ENCODE results near the gene ISOC1. TPM values are rescaled to one million over a fixed set of nuclear protein-coding genes. Genes with fewer than 3 reads are reported as not detected.

ISOC1 gene
- total RNA-seq, 1 experiment from 2014 or later, result 24.9 TPM

- TF ChIP-seq, protein P1, sequence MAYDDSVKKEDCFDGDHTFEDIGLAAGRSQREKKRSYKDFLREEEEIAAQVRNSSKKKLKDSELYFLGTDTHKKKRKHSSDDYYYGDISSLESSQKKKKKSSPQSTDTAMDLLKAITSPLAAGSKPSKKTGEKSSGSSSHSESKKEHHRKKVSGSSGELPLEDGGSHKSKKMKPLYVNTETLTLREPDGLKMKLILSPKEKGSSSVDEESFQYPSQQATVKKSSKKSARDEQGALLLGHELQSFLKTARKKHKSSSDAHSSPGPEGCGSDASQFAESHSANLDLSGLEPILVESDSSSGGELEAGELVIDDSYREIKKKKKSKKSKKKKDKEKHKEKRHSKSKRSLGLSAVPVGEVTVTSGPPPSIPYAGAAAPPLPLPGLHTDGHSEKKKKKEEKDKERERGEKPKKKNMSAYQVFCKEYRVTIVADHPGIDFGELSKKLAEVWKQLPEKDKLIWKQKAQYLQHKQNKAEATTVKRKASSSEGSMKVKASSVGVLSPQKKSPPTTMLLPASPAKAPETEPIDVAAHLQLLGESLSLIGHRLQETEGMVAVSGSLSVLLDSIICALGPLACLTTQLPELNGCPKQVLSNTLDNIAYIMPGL (CRISPR knock-in tag; IDR thresholded peaks at IDR 0.05), result peak; percentile 56
- TF ChIP-seq, protein P2, sequence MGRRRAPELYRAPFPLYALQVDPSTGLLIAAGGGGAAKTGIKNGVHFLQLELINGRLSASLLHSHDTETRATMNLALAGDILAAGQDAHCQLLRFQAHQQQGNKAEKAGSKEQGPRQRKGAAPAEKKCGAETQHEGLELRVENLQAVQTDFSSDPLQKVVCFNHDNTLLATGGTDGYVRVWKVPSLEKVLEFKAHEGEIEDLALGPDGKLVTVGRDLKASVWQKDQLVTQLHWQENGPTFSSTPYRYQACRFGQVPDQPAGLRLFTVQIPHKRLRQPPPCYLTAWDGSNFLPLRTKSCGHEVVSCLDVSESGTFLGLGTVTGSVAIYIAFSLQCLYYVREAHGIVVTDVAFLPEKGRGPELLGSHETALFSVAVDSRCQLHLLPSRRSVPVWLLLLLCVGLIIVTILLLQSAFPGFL (CRISPR knock-in tag; IDR thresholded peaks at IDR 0.05; ENCODE audit: borderline replicate concordance), result 0 out of 2 replicates have a peak, but pooled peaks have one; percentile 46
- TF ChIP-seq, protein P3, sequence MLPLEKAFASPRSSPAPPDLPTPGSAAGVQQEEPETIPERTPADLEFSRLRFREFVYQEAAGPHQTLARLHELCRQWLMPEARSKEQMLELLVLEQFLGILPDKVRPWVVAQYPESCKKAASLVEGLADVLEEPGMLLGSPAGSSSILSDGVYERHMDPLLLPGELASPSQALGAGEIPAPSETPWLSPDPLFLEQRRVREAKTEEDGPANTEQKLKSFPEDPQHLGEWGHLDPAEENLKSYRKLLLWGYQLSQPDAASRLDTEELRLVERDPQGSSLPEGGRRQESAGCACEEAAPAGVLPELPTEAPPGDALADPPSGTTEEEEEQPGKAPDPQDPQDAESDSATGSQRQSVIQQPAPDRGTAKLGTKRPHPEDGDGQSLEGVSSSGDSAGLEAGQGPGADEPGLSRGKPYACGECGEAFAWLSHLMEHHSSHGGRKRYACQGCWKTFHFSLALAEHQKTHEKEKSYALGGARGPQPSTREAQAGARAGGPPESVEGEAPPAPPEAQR (CRISPR knock-in tag; IDR thresholded peaks at IDR 0.05), result no peak
- TF ChIP-seq TEAD4 (CRISPR knock-in tag; IDR thresholded peaks at IDR 0.05) (no peak), E2F5 (CRISPR knock-in tag; IDR thresholded peaks at IDR 0.05) (peak; percentile 74), IRF2 (CRISPR knock-in tag; IDR thresholded peaks at IDR 0.05; ENCODE audit: borderline replicate concordance, low read depth) (no peak), SP1 (CRISPR knock-in tag; conservative IDR thresholded peaks at IDR 0.05) (peak; percentile 91), GTF2I (CRISPR knock-in tag; conservative IDR thresholded peaks at IDR 0.05) (no peak), ZNF671 (CRISPR knock-in tag; IDR thresholded peaks at IDR 0.05) (no peak), ATF1 (CRISPR knock-in tag; IDR thresholded peaks at IDR 0.05) (no peak), ESRRA (CRISPR knock-in tag; IDR thresholded peaks at IDR 0.05; ENCODE audit: borderline replicate concordance) (peak; percentile 69; the same call in 1 of the 2 replicates), MAX (CRISPR knock-in tag; IDR thresholded peaks at IDR 0.05) (peak; percentile 71), ZNF232 (CRISPR knock-in tag; IDR thresholded peaks at IDR 0.05) (0 out of 2 replicates have a peak, but pooled peaks have one; percentile 40), JAZF1 (CRISPR knock-in tag; IDR thresholded peaks at IDR 0.05) (no peak), RELA (CRISPR knock-in tag; IDR thresholded peaks at IDR 0.05; ENCODE audit: borderline replicate concordance) (no peak), FOXP4 (CRISPR knock-in tag; IDR thresholded peaks at IDR 0.05) (no peak), OVOL2 (CRISPR knock-in tag; IDR thresholded peaks at IDR 0.05; ENCODE audit: borderline replicate concordance) (no peak), FOXJ3 (CRISPR knock-in tag; IDR thresholded peaks at IDR 0.05; ENCODE audit: borderline replicate concordance) (no peak), ZBTB43 (CRISPR knock-in tag; IDR thresholded peaks at IDR 0.05) (no peak)
- TF ChIP-seq, protein P4, sequence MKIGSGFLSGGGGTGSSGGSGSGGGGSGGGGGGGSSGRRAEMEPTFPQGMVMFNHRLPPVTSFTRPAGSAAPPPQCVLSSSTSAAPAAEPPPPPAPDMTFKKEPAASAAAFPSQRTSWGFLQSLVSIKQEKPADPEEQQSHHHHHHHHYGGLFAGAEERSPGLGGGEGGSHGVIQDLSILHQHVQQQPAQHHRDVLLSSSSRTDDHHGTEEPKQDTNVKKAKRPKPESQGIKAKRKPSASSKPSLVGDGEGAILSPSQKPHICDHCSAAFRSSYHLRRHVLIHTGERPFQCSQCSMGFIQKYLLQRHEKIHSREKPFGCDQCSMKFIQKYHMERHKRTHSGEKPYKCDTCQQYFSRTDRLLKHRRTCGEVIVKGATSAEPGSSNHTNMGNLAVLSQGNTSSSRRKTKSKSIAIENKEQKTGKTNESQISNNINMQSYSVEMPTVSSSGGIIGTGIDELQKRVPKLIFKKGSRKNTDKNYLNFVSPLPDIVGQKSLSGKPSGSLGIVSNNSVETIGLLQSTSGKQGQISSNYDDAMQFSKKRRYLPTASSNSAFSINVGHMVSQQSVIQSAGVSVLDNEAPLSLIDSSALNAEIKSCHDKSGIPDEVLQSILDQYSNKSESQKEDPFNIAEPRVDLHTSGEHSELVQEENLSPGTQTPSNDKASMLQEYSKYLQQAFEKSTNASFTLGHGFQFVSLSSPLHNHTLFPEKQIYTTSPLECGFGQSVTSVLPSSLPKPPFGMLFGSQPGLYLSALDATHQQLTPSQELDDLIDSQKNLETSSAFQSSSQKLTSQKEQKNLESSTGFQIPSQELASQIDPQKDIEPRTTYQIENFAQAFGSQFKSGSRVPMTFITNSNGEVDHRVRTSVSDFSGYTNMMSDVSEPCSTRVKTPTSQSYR (CRISPR knock-in tag; IDR thresholded peaks at IDR 0.05), result no peak
- TF ChIP-seq, protein P5, sequence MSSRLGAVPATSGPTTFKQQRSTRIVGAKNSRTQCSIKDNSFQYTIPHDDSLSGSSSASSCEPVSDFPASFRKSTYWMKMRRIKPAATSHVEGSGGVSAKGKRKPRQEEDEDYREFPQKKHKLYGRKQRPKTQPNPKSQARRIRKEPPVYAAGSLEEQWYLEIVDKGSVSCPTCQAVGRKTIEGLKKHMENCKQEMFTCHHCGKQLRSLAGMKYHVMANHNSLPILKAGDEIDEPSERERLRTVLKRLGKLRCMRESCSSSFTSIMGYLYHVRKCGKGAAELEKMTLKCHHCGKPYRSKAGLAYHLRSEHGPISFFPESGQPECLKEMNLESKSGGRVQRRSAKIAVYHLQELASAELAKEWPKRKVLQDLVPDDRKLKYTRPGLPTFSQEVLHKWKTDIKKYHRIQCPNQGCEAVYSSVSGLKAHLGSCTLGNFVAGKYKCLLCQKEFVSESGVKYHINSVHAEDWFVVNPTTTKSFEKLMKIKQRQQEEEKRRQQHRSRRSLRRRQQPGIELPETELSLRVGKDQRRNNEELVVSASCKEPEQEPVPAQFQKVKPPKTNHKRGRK (CRISPR knock-in tag; IDR thresholded peaks at IDR 0.05; ENCODE audit: borderline replicate concordance), result no peak
- TF ChIP-seq, protein P6, sequence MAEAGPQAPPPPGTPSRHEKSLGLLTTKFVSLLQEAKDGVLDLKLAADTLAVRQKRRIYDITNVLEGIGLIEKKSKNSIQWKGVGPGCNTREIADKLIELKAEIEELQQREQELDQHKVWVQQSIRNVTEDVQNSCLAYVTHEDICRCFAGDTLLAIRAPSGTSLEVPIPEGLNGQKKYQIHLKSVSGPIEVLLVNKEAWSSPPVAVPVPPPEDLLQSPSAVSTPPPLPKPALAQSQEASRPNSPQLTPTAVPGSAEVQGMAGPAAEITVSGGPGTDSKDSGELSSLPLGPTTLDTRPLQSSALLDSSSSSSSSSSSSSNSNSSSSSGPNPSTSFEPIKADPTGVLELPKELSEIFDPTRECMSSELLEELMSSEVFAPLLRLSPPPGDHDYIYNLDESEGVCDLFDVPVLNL (CRISPR knock-in tag; IDR thresholded peaks at IDR 0.05; ENCODE audit: borderline replicate concordance, low read depth), result 0 out of 2 replicates have a peak, but pooled peaks have one; percentile 15
Measured at GRCh38 chr5:129094087-129094923, at the start of gene ISOC1 (continued).
